HepG2 (cell line): Measurements from ENCODE around the gene KANK3. TPM values are rescaled to one million over a fixed set of nuclear protein-coding genes. Genes with fewer than 3 reads are reported as not detected.

Experiments used
- ARID4A ChIP-seq: sonication (generic); formaldehyde crosslinking; IDR thresholded peaks from 2 replicates; pipeline ENCODE4 v1.5.0; 2020; ENCODE audit warnings: mild to moderate bottlenecking, missing genetic modification reagents, borderline replicate concordance
- BORCS8-MEF2B ChIP-seq: sonication (generic); formaldehyde crosslinking; IDR thresholded peaks from 2 replicates; pipeline ENCODE4 v1.8.0; 2022; ENCODE audit warnings: mild to moderate bottlenecking, missing genetic modification reagents
- CCAR2 ChIP-seq: fragments of 200-400 bp; formaldehyde crosslinking; optimal IDR thresholded peaks from 2 replicates; pipeline ENCODE3; 2018; ENCODE audit warnings: low read depth, mild to moderate bottlenecking, low read length, moderate library complexity
- DBP ChIP-seq: sonication (generic); formaldehyde crosslinking; IDR thresholded peaks from 2 replicates; pipeline ENCODE4 v1.4.0; 2020; ENCODE audit warnings: missing genetic modification reagents; ENCODE audit errors: not compliant biosample characterization
- DPF2 ChIP-seq: sonication (generic); formaldehyde crosslinking; IDR thresholded peaks from 2 replicates; pipeline ENCODE4 v1.4.0; 2020; ENCODE audit warnings: mild to moderate bottlenecking, low read depth, missing genetic modification reagents, borderline replicate concordance
- EHMT2 ChIP-seq: fragments of 200-600 bp; sonication (generic); IDR thresholded peaks from 2 replicates; pipeline ENCODE4 v1.7.0; 2017; ENCODE audit warnings: antibody characterized with exemption, low read depth, low read length, borderline replicate concordance
- ELK4 ChIP-seq: sonication (generic); formaldehyde crosslinking; IDR thresholded peaks from 2 replicates; pipeline ENCODE4 v1.9.0; 2021; ENCODE audit warnings: missing genetic modification reagents, borderline replicate concordance
- GLMP ChIP-seq: sonication (generic); formaldehyde crosslinking; IDR thresholded peaks from 2 replicates; pipeline ENCODE4 v1.9.0; 2021; ENCODE audit warnings: missing genetic modification reagents, mild to moderate bottlenecking, borderline replicate concordance
- SKI ChIP-seq: fragments of 450-650 bp; IDR thresholded peaks from one replicate; pipeline ENCODE4 v1.6.1; 2018; ENCODE audit warnings: mild to moderate bottlenecking; ENCODE audit not compliant: partially characterized antibody
- ZBED4 ChIP-seq: sonication (generic); formaldehyde crosslinking; IDR thresholded peaks from 2 replicates; pipeline ENCODE4 v1.4.0; 2020; ENCODE audit warnings: missing genetic modification reagents, borderline replicate concordance
- ZNF251 ChIP-seq: sonication (generic); formaldehyde crosslinking; IDR thresholded peaks from 2 replicates; pipeline ENCODE4 v1.9.0; 2021; ENCODE audit warnings: mild to moderate bottlenecking, missing genetic modification reagents
- ZNF512 ChIP-seq: sonication (generic); formaldehyde crosslinking; IDR thresholded peaks from 2 replicates; pipeline ENCODE4 v1.4.0; 2020; ENCODE audit warnings: mild to moderate bottlenecking, missing genetic modification reagents
- ZNF670 ChIP-seq: sonication (generic); formaldehyde crosslinking; IDR thresholded peaks from 2 replicates; pipeline ENCODE4 v1.8.0; 2022; ENCODE audit warnings: mild to moderate bottlenecking, missing genetic modification reagents, borderline replicate concordance
- ZSCAN29 ChIP-seq: sonication (generic); formaldehyde crosslinking; conservative IDR thresholded peaks from 2 replicates; pipeline ENCODE4 v1.4.0; 2020; ENCODE audit warnings: mild to moderate bottlenecking, missing genetic modification reagents
- polyA plus RNA-seq, 8 experiments: library from polyadenylated mRNA; depleted of rRNA in 3 of 8; stranded (reverse) in 7 of 8; unstranded in 1 of 8; fragments of >200 nt; fragmentation: Illumina TruSeq in 4 of 8; extraction: Trizol in 4 of 8; gene quantifications; 2 replicates each; pipeline versions ENCODE4 v1.2.1 to v1.2.3, GENCODE V29; 2011 to 2016; ENCODE audit warnings: low read depth in 4 of 8, missing spikeins in 1 of 8, mixed read lengths in 1 of 8; ENCODE audit not compliant: insufficient read depth in 1 of 8
- total RNA-seq, 5 experiments: library from RNA; depleted of rRNA; stranded (reverse); fragments of >200 nt; fragmentation: Illumina TruSeq; extraction: Trizol; gene quantifications; 2 replicates each; pipeline ENCODE4 v1.2.3, GENCODE V29; 2016; ENCODE audit warnings: low read depth in 1 of 5

Gene KANK3
- total and polyA plus RNA-seq, 2 of the 13 experiments (the other 11 are each of a cell fraction or from before 2014, with no cell fraction given): 0.15 to 0.20 TPM

GRCh38 chr19:8389891-8390616 lies 47.0 kb upstream of the KANK3 start, which contains the start of gene RAB11B (continued):
- TF ChIP-seq ZBED4 (CRISPR knock-in tag) (0 out of 2 replicates have a peak, but pooled peaks have one; percentile 10), ELK4 (CRISPR knock-in tag) (peak; percentile 47; the same call in 1 of the 2 replicates), ZSCAN29 (CRISPR knock-in tag) (no peak), DBP (CRISPR knock-in tag) (no peak), EHMT2 (no peak), GLMP (CRISPR knock-in tag) (no peak), BORCS8-MEF2B (CRISPR knock-in tag) (peak; percentile 57; the same call in 1 of the 2 replicates), SKI (no peak), CCAR2 (no peak), DPF2 (CRISPR knock-in tag) (no peak), ARID4A (CRISPR knock-in tag) (peak; percentile 41; the same call in 1 of the 2 replicates), ZNF251 (CRISPR knock-in tag) (no peak), ZNF670 (CRISPR knock-in tag) (no peak), ZNF512 (CRISPR knock-in tag) (no peak)
